HG03139 (cell line): ENCODE data around the gene STRA6.

Source experiments
- ATAC-seq: cut with Tn5 transposase; IDR thresholded peaks from one replicate; pipeline ENCODE4 v1.9.1; 2021; ENCODE audit not compliant: unreplicated experiment

STRA6 gene

GRCh38 chr15:74133694-74134386 lies 68.7 kb downstream of the STRA6 start:
- ATAC-seq, result no peak

GRCh38 chr15:74132681-74133651 lies 69.6 kb downstream of the STRA6 start:
- ATAC-seq, result no peak

- no peak for ATAC-seq
These were observed 70.8 kb downstream of the STRA6 start for GRCh38 chr15:74131628-74132413.

- ATAC-seq, result no peak
These were observed 71.5 kb downstream of the STRA6 start for GRCh38 chr15:74130849-74131627.

GRCh38 chr15:74130155-74130848 lies 72.3 kb downstream of the STRA6 start, which contains the start of gene ISLR2:
Gene ISLR2 (plus strand): TSS chr15:74130586. CDS start chr15:74132755, 2,169 bp downstream.
- ATAC-seq, result no peak

GRCh38 chr15:74129586-74130154 lies 72.9 kb downstream of the STRA6 start:
- no peak for ATAC-seq
